ENCODE data around the gene ULK2.
"Not testable (repeated sequence)": the region's sequence is repeated elsewhere in the genome, so short reads cannot be mapped to it uniquely, and the experiment has no call there.

The ULK2 gene

GRCh38 chr17:19868079-19868395 is 301 bp upstream of the ULK2 start:
- Histone ChIP-seq H4K20me1 (ENCODE audit: control insufficient read depth, insufficient read depth, low read depth, low read length) (no peaks in the 10 kb centered on the region), H3K9me2 (replicated peaks; ENCODE audit: control insufficient read depth, low read length) (no peaks in the 10 kb centered on the region), H3F3A (ENCODE audit: control insufficient read depth, insufficient read depth) (no peaks in the 10 kb centered on the region), H3K9me3 (ENCODE audit: control insufficient read depth, insufficient read depth, low read length) (no peaks in the 10 kb centered on the region), H3K79me2 (ENCODE audit: control insufficient read depth, low read length) (no peaks in the 10 kb centered on the region), H3K27ac (ENCODE audit: low read depth, low read length) (no peak overlapping the region), H3K4me2 (ENCODE audit: low read length) (no peak overlapping the region), H3K36me3 (ENCODE audit: control insufficient read depth, low read length) (no peaks in the 10 kb centered on the region), H3K27me3 (ENCODE audit: control insufficient read depth, low read length) (peaks cover 14% of the 10 kb centered on the region), H3K4me3 (ENCODE audit: low read length) (no peak overlapping the region), H3K4me1 (ENCODE audit: control insufficient read depth, low read length) (no peaks in the 10 kb centered on the region)
- TF ChIP-seq EZH2phosphoT487 (IDR thresholded peaks at IDR 0.05; ENCODE audit: borderline replicate concordance, low read length), result no peak
- no peak for TF ChIP-seq CTCF (IDR thresholded peaks at IDR 0.05; ENCODE audit: low read depth, low read length, poor library complexity, severe bottlenecking)

- Histone ChIP-seq H3K27ac (ENCODE audit: low read depth, low read length) (no peak overlapping the region), H3K4me2 (ENCODE audit: low read length) (peak overlapping the region; percentile 14; the same call in 1 of the 2 replicates), H3K36me3 (ENCODE audit: control insufficient read depth, low read length) (no peaks in the 10 kb centered on the region), H3K4me1 (ENCODE audit: control insufficient read depth, low read length) (no peaks in the 10 kb centered on the region), H3K9me3 (ENCODE audit: control insufficient read depth, insufficient read depth, low read length) (no peaks in the 10 kb centered on the region), H3K9me2 (replicated peaks; ENCODE audit: control insufficient read depth, low read length) (no peaks in the 10 kb centered on the region), H3K27me3 (ENCODE audit: control insufficient read depth, low read length) (peaks cover 14% of the 10 kb centered on the region), H3F3A (ENCODE audit: control insufficient read depth, insufficient read depth) (no peaks in the 10 kb centered on the region), H4K20me1 (ENCODE audit: control insufficient read depth, insufficient read depth, low read depth, low read length) (no peaks in the 10 kb centered on the region), H3K79me2 (ENCODE audit: control insufficient read depth, low read length) (no peaks in the 10 kb centered on the region), H3K4me3 (ENCODE audit: low read length) (no peak overlapping the region)
- TF ChIP-seq CTCF (IDR thresholded peaks at IDR 0.05; ENCODE audit: low read depth, low read length, poor library complexity, severe bottlenecking) (no peak), EZH2phosphoT487 (IDR thresholded peaks at IDR 0.05; ENCODE audit: borderline replicate concordance, low read length) (no peak)
These were observed 732 bp downstream of the ULK2 start for GRCh38 chr17:19867079-19867328.

- H3F3A ChIP-seq (ENCODE audit: control insufficient read depth, insufficient read depth), result no peaks in the 10 kb centered on the region
- no peaks in the 10 kb centered on the region for H4K20me1 ChIP-seq (ENCODE audit: control insufficient read depth, insufficient read depth, low read depth, low read length)
- no peaks in the 10 kb centered on the region for H3K36me3 ChIP-seq (ENCODE audit: control insufficient read depth, low read length)
- no peak overlapping the region for H3K4me2 ChIP-seq (ENCODE audit: low read length)
- H3K27ac ChIP-seq (ENCODE audit: low read depth, low read length), result no peak overlapping the region
- H3K4me1 ChIP-seq (ENCODE audit: control insufficient read depth, low read length), result no peaks in the 10 kb centered on the region
- H3K9me2 ChIP-seq (replicated peaks; ENCODE audit: control insufficient read depth, low read length), result no peaks in the 10 kb centered on the region
- no peaks in the 10 kb centered on the region for H3K79me2 ChIP-seq (ENCODE audit: control insufficient read depth, low read length)
- H3K4me3 ChIP-seq (ENCODE audit: low read length), result no peak overlapping the region
- peaks cover 14% of the 10 kb centered on the region for H3K27me3 ChIP-seq (ENCODE audit: control insufficient read depth, low read length)
- TF ChIP-seq CTCF (IDR thresholded peaks at IDR 0.05; ENCODE audit: low read depth, low read length, poor library complexity, severe bottlenecking) (no peak), EZH2phosphoT487 (IDR thresholded peaks at IDR 0.05; ENCODE audit: borderline replicate concordance, low read length) (no peak)
- no peaks in the 10 kb centered on the region for H3K9me3 ChIP-seq (ENCODE audit: control insufficient read depth, insufficient read depth, low read length)
These were observed 2.7 kb downstream of the ULK2 start for GRCh38 chr17:19865021-19865420.

GRCh38 chr17:19860647-19861177 is 7.0 kb downstream of the ULK2 start:
- not testable (repeated sequence) for H3K79me2 ChIP-seq (ENCODE audit: control insufficient read depth, low read length); H3K4me3 ChIP-seq (ENCODE audit: low read length); H3K36me3 ChIP-seq (ENCODE audit: control insufficient read depth, low read length); H3K27ac ChIP-seq (ENCODE audit: low read depth, low read length); H3K9me2 ChIP-seq (replicated peaks; ENCODE audit: control insufficient read depth, low read length); H4K20me1 ChIP-seq (ENCODE audit: control insufficient read depth, insufficient read depth, low read depth, low read length); H3F3A ChIP-seq (ENCODE audit: control insufficient read depth, insufficient read depth); H3K9me3 ChIP-seq (ENCODE audit: control insufficient read depth, insufficient read depth, low read length); H3K27me3 ChIP-seq (ENCODE audit: control insufficient read depth, low read length); H3K4me1 ChIP-seq (ENCODE audit: control insufficient read depth, low read length); H3K4me2 ChIP-seq (ENCODE audit: low read length)
